Erythroblast (primary cell): Measurements from ENCODE around the gene CGNL1.

Experiments
- GATA1 ChIP-seq: IDR thresholded peaks from 2 replicates; pipeline ENCODE4 v1.6.1; 2011; ENCODE audit warnings: low read depth, mild to moderate bottlenecking, control low read depth, low read length, moderate library complexity
- POLR2A ChIP-seq: IDR thresholded peaks from 2 replicates; pipeline ENCODE4 v1.6.1; 2011; ENCODE audit warnings: mild to moderate bottlenecking, low read length

- TF ChIP-seq POLR2A, result no peak
- no peak for TF ChIP-seq GATA1
These were observed 59.9 kb downstream of the CGNL1 start for GRCh38 chr15:57436166-57436565.
